ENCODE results near the gene CELF1.

- no peak for TF ChIP-seq CTCF (IDR thresholded peaks at IDR 0.05)
- no peak for TF ChIP-seq ZFX (IDR thresholded peaks at IDR 0.05; ENCODE audit: borderline replicate concordance)
Observed at GRCh38 chr11:47564933-47565339, 12.0 kb upstream of the CELF1 start.

Measured in 22Rv1 (cell line).